Activated CD4-positive, alpha-beta T cell treated with anti-CD3 and anti-CD28 coated beads, Interleukin-10, Interleukin-2, amounts not matched to agents 100 ng/mL and 50 ng/mL, durations not matched to agents 16 hours and 8 hours (primary cell): Measurements from ENCODE around the gene CAMK1G.

Experiments
- DNase-seq: peaks from one replicate; pipeline ENCODE4 v3.0.0-alpha.2; 2020

The CAMK1G gene

DNA sequence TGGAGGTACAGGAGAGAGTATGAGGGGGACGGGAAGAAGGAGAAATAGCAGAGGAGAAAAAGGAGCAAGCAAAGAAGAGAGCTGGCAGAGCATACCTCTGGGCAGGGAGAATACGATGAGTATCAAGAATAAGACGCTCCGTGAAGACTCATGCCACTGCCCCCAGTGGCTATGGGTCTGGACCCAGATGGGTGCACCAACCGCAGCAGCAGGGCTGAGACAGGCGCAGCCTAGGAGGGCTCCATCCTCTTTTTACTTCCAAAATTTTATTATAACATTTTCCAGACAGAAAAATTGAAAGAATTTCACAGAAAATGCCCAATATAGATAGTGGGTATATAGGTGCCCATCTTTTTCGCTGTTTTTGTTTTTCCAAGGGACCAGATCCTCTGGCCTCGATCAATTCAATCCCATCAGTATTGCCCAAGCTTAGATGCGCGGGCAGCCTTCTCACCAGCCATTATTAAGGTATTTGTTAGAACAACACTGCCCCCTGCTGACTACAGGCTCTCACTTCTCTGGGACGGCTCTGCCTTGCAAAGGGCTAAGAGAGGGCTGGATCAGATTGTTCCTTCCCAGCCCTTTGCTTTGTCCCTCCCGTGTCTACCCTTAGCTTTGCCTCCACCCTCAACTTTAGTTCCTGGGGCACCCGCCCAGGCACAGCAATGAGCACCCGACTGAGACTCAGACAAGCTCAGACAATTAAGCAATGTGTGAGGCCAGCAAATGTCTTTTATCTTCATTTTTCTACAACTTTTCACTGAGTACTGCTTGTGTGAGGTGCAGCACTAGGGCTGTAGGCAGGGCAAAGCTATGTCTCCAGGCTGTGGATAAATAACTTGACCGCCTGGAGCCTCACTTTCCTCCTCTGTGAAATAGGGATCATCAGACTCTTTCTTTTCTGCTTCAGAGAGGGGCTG, 17.5 kb upstream of the CAMK1G start:
- peak; percentile 84 for DNase-seq

DNA sequence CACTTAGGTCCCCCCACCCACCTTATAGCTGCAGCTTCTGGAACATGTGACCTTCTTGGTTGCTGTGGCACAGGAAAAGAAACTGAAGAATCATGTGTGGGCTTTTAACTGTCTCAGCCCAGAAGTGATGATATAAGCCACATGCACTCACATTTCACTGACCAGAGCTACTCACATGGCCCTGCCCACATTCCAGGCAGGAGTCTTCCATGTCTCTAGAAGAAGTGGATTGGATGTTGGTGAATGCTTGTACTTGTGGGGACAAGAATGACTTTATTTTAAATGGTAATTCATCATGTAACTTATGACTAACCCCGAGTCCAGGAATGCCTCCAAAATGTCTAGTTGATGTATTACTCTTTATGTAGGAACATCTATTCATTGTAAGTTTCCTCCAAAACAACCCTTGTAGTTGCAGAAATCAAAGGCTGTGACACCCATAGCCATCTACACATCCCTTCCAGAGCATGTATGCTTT, 15.8 kb upstream of the CAMK1G start:
- no peak for DNase-seq

DNA sequence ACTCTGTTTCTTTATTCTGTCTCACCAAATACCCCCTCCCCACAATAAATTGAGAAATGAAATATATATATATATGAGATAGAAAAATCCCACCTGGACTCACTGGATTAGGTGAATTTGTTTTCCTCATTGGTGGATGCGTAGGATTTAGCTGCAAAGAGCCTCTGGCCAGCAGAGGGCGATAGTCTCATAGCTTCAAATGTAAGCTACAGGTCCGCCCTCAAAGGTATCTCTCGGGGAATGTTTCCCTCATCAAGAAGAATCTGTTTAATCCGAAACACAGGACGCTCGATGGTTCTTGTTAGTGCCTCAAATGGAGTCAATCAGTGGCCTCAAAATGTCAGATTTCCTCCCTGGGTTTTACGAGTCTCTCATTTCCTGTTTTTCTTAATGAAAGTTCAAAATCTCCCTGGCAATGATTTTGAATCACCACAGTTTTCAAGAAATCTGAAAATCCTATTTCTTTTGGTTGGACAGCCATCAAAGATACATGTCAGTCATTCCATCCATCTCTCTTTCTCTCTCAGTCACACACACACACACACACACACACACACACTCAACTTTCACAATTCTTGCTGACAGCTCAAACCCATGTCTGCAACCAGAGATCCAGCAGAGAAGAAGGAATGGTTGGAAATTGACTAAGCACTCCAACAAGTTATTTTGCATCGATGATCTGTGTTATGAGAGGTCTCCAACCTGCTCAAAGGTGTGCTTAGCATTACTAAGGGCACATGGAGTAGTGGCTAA, 13.9 kb upstream of the CAMK1G start:
- peak; percentile 79 for DNase-seq

DNA sequence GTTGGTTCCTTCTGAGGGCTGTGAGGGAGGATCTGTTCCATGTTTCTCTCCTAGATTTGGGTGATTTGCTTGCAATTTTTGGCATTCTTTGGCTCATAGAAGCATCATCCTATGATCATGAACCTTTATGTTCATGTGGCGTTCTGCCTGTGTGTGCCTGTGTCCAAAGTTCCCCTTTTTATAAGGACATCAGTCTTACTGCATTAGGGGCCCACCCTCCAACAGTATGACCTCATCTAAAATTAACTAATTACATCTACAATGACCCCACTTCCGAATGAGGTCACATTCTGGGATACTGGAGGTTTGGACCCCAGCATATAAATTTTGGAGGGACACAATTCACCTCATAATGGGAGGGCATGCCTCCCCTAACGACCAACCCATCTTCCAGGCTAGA, 12.8 kb upstream of the CAMK1G start:
- DNase-seq: no peak

DNA sequence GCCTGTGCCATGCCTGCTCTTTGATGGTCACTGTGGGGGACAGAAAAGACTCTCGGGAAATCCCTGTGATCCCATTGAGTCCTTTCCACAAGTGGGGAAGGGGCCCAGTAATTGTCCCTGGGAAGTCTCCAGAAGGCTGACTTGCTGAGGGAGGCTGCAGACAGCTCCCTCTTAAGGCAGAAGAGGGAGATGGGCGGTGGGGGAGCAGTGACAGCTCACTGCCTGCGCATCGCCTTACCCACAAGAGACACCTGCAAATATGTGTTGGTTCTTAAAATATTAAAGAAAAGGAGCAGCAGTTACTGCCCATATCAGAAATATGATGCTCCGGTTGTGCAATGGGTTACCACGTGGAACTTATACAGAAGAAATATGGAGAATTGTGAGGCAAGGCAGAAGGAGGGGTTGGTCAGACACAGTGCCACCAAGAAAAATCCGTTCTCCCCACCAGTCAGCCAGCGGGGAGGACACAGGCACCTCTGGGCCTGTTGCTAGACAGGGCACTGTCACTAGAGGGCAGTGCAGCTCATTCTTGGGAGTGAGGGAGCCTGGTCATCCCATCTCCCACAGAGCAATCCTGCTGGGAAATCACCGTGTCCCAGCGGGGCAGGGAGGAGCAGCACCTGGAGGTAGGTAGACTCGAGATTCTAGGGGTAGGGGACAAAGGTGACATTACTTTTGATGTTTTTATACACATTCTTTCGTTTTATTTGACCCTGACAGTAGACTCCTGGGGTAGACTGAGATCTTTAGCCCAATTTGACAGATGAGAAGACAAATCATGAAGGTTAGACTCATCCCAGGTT, 6.9 kb upstream of the CAMK1G start:
- peak; percentile 77 for DNase-seq

DNA sequence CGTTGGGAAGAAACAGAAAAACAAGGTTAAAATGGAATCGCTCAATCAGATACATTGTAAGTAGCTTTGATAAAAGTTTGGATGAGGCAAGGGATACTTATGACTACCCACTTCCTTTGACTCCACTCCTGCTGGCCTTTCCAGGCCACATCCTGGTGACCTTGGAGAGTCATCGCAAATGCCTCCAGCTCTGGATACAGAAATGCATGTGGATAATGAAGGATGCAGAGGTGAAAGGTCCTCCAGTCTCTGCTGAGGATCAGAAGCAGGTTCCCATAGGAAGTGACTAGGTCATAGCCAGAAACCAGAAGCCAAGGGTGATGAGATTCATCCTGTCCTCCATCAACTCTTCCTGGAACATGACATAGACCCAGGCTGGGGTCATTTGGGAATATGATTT, 6.2 kb upstream of the CAMK1G start:
- no peak for DNase-seq

DNA sequence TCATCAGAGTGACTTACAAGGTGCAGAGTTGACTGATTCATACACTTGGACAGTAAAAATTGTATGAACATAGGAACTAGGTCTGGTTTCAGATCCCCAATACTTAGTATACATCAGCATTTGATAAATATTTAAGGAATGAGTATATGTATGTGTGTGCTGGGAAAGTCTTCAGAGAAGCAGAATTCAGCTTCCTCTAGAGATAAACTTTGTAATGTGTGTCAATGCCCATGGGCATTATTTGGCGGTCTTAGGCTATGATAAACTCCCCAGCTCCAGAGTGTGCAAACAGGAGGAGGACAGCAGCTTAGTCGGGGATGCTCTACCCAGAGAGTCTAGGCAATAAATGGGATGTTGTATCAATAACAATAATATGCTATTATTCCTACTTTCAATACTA, 2.9 kb upstream of the CAMK1G start:
- DNase-seq: no peak

DNA sequence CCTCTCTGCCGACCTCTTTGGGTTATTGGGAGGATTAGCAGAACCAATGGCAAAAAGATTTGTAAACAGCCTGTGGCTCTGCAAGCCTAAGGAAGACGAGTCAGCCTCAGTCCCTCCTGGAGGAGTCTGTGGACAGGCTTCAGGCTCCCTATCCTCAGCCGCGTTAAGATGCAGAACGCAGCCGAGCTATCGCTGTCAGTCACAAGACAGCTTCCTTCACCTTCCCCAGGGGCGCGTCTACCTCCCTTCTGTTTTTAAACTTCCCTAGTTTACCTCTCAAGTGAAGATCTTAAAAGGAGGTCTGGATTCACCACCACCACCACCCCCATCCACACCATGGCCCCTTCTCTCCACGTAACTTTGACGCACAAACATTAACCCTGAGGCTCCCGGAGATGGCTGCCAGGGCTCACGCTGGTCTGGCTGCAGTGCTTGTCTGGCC, 738 bp downstream of the CAMK1G start:
- DNase-seq: no peak

DNA sequence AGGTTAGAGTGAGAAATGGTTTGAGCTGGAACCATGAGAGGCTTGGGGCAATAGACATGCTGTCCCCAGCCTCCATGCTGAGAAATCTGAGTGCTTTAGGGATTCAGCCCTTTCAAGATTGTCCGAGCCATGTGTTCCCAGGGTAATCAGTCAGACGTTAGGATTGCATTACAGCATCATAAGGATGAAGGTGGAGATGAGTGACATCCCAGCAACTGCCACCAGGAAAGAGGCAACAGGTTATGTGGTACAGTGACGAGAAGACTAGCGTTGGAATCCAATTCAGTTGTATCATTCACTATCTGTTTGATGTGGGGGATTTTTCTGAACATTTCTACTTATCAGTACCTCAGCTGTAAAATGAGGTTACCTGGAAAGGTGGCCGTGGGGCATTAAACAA, 1.7 kb downstream of the CAMK1G start:
- DNase-seq: no peak

DNA sequence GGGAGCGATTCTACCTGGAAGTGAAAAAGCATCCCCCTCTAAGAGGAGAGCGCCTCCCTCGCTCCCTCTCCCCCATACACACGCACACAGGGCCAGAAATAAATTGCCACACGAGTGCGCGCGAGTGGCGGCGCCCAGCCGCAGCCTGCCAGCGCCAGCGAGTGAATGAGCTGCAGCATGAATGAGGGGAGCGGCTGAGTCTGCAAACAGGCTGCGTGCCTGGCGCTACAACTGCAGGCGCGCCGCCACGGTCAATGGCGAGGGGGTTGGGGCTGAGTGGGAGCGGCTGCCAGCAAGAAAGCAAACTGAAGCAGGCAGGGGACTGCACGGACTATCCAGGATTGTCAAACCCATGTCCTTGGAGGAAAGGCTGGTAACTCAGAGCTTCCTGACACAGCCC, 2.2 kb downstream of the CAMK1G start:
- peak; percentile 13 for DNase-seq

DNA sequence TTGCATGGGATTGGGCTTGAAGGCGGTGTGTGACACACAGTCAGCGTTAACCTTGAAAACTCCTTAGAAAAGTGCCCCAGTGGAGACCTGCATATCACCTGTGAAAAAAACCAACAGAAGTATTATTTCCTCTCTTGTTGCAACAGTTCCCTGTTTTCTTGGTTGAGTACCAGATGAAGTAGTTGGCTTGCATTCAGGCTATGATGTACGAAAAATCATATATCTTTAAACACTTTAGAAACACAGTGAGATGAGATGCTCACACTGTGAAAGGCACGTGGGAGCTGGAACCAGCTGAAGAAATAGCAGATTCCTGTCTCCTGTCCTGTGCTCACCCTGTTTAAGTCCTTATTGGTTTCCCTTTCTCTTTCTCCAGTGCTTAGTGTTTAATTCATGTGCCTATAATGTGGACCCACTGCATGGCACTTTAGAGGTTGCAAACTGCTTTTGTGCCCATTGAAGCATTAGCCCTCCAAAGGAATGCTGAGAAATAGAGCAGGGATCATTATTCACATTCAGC, 2.8 kb downstream of the CAMK1G start:
- no peak for DNase-seq

DNA sequence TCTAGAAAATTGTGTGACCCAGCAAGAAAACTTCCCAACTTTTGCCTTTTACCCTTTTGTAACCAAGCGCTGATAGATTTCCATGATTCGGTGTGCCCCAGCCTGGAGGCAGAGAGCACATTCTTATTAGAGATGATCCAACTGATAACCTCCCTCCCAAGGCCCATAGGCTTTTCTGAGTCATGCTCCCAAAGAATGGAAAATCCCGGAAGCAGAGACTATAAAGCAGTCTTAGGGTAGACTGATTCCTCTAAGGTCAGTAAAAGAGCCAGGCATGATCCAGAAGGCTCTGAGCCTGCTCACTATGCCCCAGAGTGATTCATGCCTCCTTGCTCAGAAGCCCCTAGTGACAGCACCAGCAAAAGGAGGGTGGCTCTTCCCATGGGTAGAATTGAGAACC, 4.3 kb downstream of the CAMK1G start:
- DNase-seq: no peak

DNA sequence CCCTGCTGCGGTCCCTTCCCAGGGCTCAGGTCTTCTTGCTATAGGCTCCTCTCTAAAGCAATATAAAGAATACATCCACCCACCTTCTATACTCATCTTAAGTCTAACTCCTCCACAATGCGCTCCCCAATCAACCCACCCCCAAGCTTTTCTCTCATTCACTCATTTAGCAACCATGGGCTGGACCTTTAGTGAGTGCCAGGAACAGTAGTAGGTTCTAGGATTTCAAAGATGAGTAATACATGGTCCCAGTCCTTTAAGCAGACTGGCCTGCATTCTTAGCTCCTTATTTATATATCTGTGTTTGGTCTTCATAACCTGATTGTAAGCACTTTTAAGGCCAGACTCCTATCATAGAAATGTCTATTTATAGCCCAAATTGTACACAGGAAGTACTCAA, 5.9 kb downstream of the CAMK1G start:
- DNase-seq: no peak

DNA sequence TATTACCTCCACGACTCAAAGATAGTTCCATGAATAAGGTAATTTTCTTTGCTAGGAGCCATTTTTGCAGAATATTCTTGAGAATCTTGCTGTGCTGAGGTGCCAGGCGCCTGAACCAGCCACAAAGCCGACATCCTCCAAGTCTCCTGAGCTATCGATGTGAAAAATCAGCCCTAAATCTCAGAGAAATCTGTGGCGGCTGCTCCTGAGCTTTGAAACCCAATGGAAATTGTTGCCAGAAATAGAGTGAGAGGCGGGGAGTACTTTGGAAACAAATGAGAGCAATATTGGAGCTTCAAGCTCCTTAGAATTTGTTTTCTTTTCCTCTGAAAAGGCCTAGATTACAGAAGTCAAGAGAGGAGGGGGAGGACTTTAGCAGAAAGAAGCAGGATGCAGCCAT, 6.3 kb downstream of the CAMK1G start:
- no peak for DNase-seq

DNA sequence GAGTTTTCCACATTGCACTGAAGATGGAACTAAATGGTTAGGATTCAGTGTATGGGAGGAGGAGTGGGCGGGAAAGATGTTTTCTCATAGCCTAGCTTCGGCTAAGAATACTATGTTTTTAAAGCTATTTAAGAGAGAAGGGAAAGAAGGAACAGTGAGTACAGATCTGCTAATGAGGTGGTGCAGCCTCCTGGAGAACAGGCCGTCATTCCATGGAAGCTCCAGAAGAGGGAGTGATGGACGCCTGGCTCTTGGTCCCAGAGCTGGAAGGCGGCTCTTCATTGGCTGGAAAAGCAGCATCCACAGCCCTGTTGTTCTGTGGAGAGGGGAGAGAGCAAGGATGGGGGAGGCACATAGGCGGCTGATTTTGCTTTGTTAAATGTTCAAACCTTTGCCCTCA, 6.9 kb downstream of the CAMK1G start:
- no peak for DNase-seq

DNA sequence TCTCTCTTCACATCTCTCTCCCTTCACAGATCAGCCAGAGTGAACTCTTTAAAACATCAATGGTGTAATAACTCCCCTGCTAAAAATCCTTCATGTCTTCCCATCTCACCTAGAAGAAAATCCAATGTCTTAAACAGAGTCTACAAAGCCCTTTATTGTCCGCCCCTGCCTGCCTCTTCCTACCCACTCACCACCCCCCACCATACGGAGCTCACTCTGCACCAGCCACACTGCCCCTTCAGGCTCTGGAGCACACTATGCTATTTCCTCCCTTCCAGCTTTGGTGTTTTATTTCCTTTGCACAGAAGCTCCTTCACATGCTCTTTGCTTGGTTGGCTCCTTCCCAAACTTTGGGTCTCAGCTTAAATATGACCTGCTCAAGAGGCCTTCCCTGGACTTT, 10.2 kb downstream of the CAMK1G start:
- no peak for DNase-seq

DNA sequence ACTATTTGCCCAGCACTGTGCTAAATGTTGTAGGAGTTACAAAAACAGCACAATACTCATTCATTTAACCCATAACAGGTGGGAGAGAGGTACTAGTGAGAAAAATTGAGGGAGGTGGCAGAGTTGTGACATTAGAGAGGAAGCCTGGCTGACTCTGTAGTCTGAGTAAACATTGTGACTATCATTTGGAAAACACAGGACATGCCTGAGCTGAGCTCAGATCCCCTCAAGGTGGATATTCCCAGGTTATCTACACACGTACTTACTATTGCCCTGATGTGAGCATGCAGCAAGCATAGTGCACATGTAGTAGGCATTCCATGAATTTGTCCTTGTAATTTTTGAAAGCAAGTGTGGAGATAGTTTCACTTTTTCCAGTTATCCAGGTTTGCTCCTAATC, 10.9 kb downstream of the CAMK1G start:
- no peak for DNase-seq

DNA sequence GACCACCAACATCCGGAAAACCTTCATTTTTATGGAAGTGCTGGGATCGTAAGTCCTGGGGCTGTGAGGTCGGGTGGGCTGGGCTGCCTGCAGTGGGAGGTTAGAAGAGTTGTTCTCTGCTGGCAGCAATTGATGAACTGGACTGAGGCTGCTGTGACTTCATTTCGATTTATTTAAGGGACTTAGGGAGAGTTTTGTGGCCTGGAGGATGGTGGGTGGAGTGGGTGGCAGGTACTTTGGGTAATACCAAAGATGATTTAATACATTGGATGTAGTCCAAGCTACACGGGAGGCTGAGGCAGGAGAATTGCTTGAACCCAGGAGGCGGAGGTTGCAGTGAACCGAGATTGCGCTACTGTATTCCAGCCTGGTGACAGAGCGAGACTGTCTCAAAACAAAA, 11.5 kb downstream of the CAMK1G start:
- no peak for DNase-seq

DNA sequence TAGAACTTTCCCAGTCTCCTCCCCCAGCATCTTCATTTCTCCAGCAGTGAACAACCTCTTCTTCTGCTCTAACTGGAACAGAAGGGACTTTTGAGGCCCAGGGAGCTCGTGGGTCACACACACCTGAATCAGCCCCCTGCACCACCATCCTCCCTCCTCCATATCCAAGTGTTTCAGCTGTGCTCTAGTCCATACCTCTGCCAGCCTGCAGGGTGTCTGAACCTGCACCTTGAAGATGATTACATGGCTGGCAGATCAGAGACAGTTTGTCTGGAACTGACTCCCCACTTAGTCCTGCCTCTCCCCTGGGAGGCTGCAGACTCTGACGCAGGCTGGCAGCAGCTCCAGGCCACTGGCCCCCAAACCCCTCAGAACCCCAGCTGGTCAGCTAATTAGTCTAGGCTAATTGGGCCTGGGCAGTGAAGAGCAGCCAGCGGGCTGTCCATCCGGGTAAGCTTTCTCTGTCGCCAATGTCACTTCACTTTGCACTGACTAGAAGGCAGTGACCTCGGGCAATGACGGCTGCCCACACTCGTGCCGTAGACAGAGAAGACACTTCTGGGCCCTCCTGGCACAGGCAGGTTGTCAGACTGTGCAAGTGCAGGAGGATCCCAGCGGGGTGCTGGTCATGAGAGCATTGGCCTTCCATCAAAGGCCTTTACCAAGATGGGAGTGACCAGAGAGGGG, 12.2 kb downstream of the CAMK1G start:
- no peak for DNase-seq

DNA sequence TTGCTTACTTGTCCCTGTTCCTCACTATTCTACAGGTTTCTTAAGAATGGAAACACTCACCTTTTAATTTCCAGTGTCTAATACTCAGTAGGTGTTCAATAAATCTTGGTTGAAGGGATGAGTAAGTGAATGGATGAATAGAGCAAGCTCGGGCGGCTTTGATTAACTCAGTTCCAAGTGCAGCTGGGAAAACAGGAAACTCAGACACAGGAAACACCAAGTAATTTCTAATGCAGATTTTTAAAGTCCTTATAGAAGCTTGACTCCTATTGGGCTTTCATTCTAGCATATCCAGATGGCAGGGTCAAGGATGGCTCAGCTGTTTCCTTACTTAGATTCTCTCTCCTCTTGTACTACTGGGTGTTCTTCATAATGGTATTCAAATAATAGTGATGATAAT, 14.0 kb downstream of the CAMK1G start:
- no peak for DNase-seq

DNA sequence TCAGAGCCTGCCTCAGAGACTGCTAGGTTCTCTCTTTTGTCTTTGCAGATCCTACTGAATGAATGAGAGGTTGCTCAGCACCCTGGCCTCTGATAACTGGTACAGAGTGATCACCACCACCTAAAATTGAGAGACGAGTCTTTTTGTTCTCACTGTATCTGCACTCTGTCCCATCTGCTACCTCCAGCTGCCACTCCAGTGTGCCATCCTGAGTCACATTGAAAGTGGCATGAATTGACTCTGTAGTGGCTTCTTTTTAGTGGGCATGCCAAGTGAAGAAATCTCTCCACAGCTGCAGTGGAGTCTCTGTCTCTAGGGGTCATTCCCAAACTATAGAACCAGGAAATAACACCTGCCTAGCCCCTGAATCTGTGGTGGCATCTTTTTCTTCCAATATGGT, 14.7 kb downstream of the CAMK1G start:
- peak; percentile 54 for DNase-seq

DNA sequence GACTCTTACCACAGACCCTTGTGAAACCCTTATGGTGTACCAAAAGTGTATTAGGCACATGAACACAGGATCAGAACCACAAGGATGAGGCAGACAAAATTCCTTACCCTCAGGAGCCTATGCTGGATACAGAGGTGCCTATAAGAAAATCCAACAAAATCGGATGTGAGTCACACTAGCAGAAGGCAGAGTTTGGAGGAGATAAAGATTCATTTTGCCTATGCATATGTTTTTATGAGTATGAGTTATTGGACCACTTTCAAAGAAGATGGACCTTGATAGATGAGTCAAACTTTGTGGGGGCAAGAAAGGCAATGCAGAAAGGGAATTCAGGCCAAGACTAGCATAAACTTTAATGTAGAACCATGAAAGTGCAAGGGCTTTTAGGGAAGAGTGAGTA, 17.0 kb downstream of the CAMK1G start:
- DNase-seq: no peak
